ENCODE results near the gene GSTO2.

GSTO2 gene

GRCh38 chr10:104300002-104300735 is 31.2 kb downstream of the GSTO2 start:
- no peaks in the 10 kb centered on the region for H4K20me1 ChIP-seq (ENCODE audit: insufficient read depth, low read length)
- H3K27ac ChIP-seq (ENCODE audit: low read depth, low read length, poor library complexity, severe bottlenecking), result no peak overlapping the region
- H3K79me2 ChIP-seq (ENCODE audit: insufficient read depth, low read length), result no peaks in the 10 kb centered on the region
- no peaks in the 10 kb centered on the region for H3F3A ChIP-seq (ENCODE audit: insufficient read depth, low read length)
- H3K4me2 ChIP-seq (ENCODE audit: low read length), result no peak overlapping the region
- H3K9ac ChIP-seq (ENCODE audit: low read length), result no peak overlapping the region
- no peaks in the 10 kb centered on the region for H3K9me2 ChIP-seq (ENCODE audit: low read depth, low read length)
- no peak overlapping the region for H3K4me3 ChIP-seq (ENCODE audit: low read depth, low read length, poor library complexity, severe bottlenecking)
- H3K9me3 ChIP-seq (ENCODE audit: low read length), result no peaks in the 10 kb centered on the region
- no peaks in the 10 kb centered on the region for H3K4me1 ChIP-seq (ENCODE audit: insufficient read depth, low read length, severe bottlenecking)
- no peak overlapping the region for H2AFZ ChIP-seq (ENCODE audit: low read length)
- TF ChIP-seq EZH2 (IDR thresholded peaks at IDR 0.05; ENCODE audit: borderline replicate concordance, low read length) (no peak), CTCF (IDR thresholded peaks at IDR 0.05; ENCODE audit: low read length) (no peak)
- peaks cover 3% of the 10 kb centered on the region; the same call in 1 of the 2 replicates for H3K27me3 ChIP-seq (ENCODE audit: insufficient read depth, low read length)
- no peaks in the 10 kb centered on the region; the same call in 1 of the 2 replicates for H3K36me3 ChIP-seq (ENCODE audit: insufficient read depth, low read length)

- H3K9ac ChIP-seq (ENCODE audit: low read length), result no peak overlapping the region
- H2AFZ ChIP-seq (ENCODE audit: low read length), result no peak overlapping the region
- H3K4me1 ChIP-seq (ENCODE audit: insufficient read depth, low read length, severe bottlenecking), result no peaks in the 10 kb centered on the region
- H3K36me3 ChIP-seq (ENCODE audit: insufficient read depth, low read length), result no peaks in the 10 kb centered on the region; the same call in 1 of the 2 replicates
- H3K27ac ChIP-seq (ENCODE audit: low read depth, low read length, poor library complexity, severe bottlenecking), result no peak overlapping the region
- H3K9me3 ChIP-seq (ENCODE audit: low read length), result no peaks in the 10 kb centered on the region
- H3F3A ChIP-seq (ENCODE audit: insufficient read depth, low read length), result no peaks in the 10 kb centered on the region
- H3K9me2 ChIP-seq (ENCODE audit: low read depth, low read length), result no peaks in the 10 kb centered on the region
- no peak overlapping the region for H3K4me3 ChIP-seq (ENCODE audit: low read depth, low read length, poor library complexity, severe bottlenecking)
- H3K79me2 ChIP-seq (ENCODE audit: insufficient read depth, low read length), result no peaks in the 10 kb centered on the region
- no peak for TF ChIP-seq EZH2 (IDR thresholded peaks at IDR 0.05; ENCODE audit: borderline replicate concordance, low read length)
- TF ChIP-seq CTCF (IDR thresholded peaks at IDR 0.05; ENCODE audit: low read length), result no peak
- no peaks in the 10 kb centered on the region for H4K20me1 ChIP-seq (ENCODE audit: insufficient read depth, low read length)
- peaks cover 3% of the 10 kb centered on the region; the same call in 1 of the 2 replicates for H3K27me3 ChIP-seq (ENCODE audit: insufficient read depth, low read length)
- H3K4me2 ChIP-seq (ENCODE audit: low read length), result no peak overlapping the region
These were observed 31.8 kb downstream of the GSTO2 start for GRCh38 chr10:104300736-104301292.

- H3K4me1 ChIP-seq (ENCODE audit: insufficient read depth, low read length, severe bottlenecking), result no peaks in the 10 kb centered on the region
- TF ChIP-seq EZH2 (IDR thresholded peaks at IDR 0.05; ENCODE audit: borderline replicate concordance, low read length) (no peak), CTCF (IDR thresholded peaks at IDR 0.05; ENCODE audit: low read length) (no peak)
- H3K27ac ChIP-seq (ENCODE audit: low read depth, low read length, poor library complexity, severe bottlenecking), result no peak overlapping the region
- H2AFZ ChIP-seq (ENCODE audit: low read length), result no peak overlapping the region
- no peaks in the 10 kb centered on the region for H3K79me2 ChIP-seq (ENCODE audit: insufficient read depth, low read length)
- H3K4me3 ChIP-seq (ENCODE audit: low read depth, low read length, poor library complexity, severe bottlenecking), result no peak overlapping the region
- H3K9me3 ChIP-seq (ENCODE audit: low read length), result no peaks in the 10 kb centered on the region
- H3K27me3 ChIP-seq (ENCODE audit: insufficient read depth, low read length), result peaks cover 3% of the 10 kb centered on the region; the same call in 1 of the 2 replicates
- no peaks in the 10 kb centered on the region for H3F3A ChIP-seq (ENCODE audit: insufficient read depth, low read length)
- H4K20me1 ChIP-seq (ENCODE audit: insufficient read depth, low read length), result no peaks in the 10 kb centered on the region
- H3K36me3 ChIP-seq (ENCODE audit: insufficient read depth, low read length), result no peaks in the 10 kb centered on the region; the same call in 1 of the 2 replicates
- no peaks in the 10 kb centered on the region for H3K9me2 ChIP-seq (ENCODE audit: low read depth, low read length)
- no peak overlapping the region for H3K9ac ChIP-seq (ENCODE audit: low read length)
- no peak overlapping the region for H3K4me2 ChIP-seq (ENCODE audit: low read length)
These were observed 33.1 kb downstream of the GSTO2 start for GRCh38 chr10:104301907-104302690.
